Nephron progenitor cell (in vitro differentiated cells): ENCODE data around the gene BDKRB2.

Experiments used
- DNase-seq: peaks from one replicate; pipeline ENCODE4 v3.0.0; 2021
- H3K27ac Mint-ChIP-seq: 2 replicates; pipeline ENCODE4 v1.8.0; 2021; ENCODE audit warnings: mild to moderate bottlenecking, moderate library complexity, mixed read lengths
- H3K27me3 Mint-ChIP-seq: 2 replicates; pipeline ENCODE4 v1.8.0; 2021; ENCODE audit warnings: mild to moderate bottlenecking, low read depth, mixed read lengths; ENCODE audit not compliant: poor library complexity
- H3K36me3 Mint-ChIP-seq: 2 replicates; pipeline ENCODE4 v1.8.0; 2021; ENCODE audit warnings: low read depth, mixed read lengths
- H3K4me1 Mint-ChIP-seq: 2 replicates; pipeline ENCODE4 v1.8.0; 2021; ENCODE audit warnings: mixed read lengths
- H3K4me3 Mint-ChIP-seq: 2 replicates; pipeline ENCODE4 v1.8.0; 2021; ENCODE audit warnings: mild to moderate bottlenecking, moderate library complexity, mixed read lengths
- H3K9me3 Mint-ChIP-seq: 2 replicates; pipeline ENCODE4 v1.8.0; 2021; ENCODE audit warnings: mild to moderate bottlenecking, moderate library complexity, mixed read lengths
- TF ChIP-seq, protein P1 (sequence below): fragments of 200-600 bp; sonication (generic); IDR thresholded peaks from 2 replicates; pipeline ENCODE4 v1.5.0; 2021; ENCODE audit warnings: antibody characterized with exemption

The BDKRB2 gene

DNA sequence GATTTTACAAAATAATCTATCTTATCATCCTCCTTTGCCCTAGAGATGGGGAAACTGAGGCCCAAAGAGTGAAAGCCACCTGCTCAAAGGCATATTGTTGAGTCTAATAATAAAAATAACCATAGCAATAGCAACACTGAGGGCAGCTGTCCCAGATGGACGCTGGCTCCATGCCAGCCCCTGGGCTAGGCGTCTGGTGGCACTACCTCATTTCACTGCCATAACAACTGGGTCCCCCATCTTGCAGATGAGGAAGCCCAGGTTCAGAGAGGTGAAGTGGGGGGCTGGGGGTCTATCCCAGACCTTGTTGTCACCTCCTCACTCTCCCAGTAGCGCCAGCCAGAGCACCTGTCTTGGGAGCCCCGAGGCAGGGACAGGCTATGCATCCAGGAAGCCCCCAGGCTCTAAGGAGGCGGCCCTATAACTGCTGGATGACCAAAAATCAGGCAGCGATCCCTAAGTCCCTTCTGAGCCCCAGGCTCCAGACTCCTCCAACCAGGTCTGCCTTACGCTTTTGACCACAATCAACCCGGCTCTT is 12.8 kb downstream of the BDKRB2 start:
- no peak for DNase-seq
- Mint-ChIP-seq H3K4me3 (no peak overlapping the region), H3K4me1 (no peaks in the 10 kb centered on the region), H3K9me3 (peaks cover 11% of the 10 kb centered on the region), H3K27ac (no peak overlapping the region), H3K36me3 (no peaks in the 10 kb centered on the region), H3K27me3 (peaks cover 29% of the 10 kb centered on the region)
- TF ChIP-seq, protein P1, sequence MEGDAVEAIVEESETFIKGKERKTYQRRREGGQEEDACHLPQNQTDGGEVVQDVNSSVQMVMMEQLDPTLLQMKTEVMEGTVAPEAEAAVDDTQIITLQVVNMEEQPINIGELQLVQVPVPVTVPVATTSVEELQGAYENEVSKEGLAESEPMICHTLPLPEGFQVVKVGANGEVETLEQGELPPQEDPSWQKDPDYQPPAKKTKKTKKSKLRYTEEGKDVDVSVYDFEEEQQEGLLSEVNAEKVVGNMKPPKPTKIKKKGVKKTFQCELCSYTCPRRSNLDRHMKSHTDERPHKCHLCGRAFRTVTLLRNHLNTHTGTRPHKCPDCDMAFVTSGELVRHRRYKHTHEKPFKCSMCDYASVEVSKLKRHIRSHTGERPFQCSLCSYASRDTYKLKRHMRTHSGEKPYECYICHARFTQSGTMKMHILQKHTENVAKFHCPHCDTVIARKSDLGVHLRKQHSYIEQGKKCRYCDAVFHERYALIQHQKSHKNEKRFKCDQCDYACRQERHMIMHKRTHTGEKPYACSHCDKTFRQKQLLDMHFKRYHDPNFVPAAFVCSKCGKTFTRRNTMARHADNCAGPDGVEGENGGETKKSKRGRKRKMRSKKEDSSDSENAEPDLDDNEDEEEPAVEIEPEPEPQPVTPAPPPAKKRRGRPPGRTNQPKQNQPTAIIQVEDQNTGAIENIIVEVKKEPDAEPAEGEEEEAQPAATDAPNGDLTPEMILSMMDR: no peak

DNA sequence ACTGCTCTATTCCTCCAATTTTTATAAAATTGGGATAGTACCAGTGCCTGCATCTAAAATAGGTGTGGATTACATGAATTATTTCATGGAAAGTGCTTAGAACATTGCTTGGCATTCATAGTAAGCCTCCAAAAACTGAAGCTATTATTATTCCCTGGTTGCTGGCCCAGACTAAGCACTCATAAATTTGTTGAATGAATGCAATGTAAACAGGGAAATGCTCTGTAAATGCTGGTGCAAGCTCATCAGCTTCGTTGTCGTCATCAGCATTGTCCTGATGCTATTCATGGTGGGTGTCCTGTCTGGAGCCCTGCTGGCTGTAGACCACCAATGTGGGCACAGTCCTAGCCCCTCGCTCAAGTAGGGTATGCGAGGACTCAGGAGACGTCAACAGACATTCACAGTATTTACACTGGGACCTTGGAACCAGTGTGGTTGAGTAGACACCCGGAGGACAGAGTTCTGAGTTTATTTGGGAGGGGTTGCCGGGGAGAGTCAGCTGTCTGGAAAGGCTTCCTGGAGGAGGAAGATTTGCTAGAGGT is 16.5 kb downstream of the BDKRB2 start:
- no peak for DNase-seq
- TF ChIP-seq, protein P1: no peak
- H3K4me1 Mint-ChIP-seq: peaks cover 9% of the 10 kb centered on the region
- H3K4me3 Mint-ChIP-seq: no peak overlapping the region
- H3K27ac Mint-ChIP-seq: no peak overlapping the region
- H3K9me3 Mint-ChIP-seq: no peaks in the 10 kb centered on the region
- H3K36me3 Mint-ChIP-seq: no peaks in the 10 kb centered on the region
- H3K27me3 Mint-ChIP-seq: peaks cover 22% of the 10 kb centered on the region

DNA sequence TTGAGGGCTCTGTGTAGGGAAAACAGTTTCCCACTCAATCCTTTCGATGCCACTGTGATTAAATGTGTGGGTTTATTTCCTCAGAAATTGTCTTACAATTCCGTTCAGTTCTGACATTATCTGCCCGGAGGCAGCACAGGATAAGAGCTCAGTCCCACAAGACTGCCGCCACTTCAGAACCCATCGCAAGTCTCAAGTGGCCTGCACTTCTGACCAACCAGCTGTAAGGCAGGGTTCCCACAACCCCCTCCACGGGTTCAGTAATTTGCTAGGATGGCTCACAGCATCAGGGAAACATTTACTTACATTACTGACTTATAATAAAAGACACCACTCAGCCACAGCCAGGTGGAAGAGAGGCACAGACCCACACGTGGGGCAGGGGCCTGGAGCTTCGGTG is 17.2 kb downstream of the BDKRB2 start:
- DNase-seq: no peak
- H3K27me3 Mint-ChIP-seq: peaks cover 22% of the 10 kb centered on the region
- no peaks in the 10 kb centered on the region for H3K9me3 Mint-ChIP-seq
- no peak overlapping the region for H3K27ac Mint-ChIP-seq
- H3K36me3 Mint-ChIP-seq: no peaks in the 10 kb centered on the region
- H3K4me3 Mint-ChIP-seq: no peak overlapping the region
- TF ChIP-seq, protein P1: no peak
- H3K4me1 Mint-ChIP-seq: peaks cover 9% of the 10 kb centered on the region

DNA sequence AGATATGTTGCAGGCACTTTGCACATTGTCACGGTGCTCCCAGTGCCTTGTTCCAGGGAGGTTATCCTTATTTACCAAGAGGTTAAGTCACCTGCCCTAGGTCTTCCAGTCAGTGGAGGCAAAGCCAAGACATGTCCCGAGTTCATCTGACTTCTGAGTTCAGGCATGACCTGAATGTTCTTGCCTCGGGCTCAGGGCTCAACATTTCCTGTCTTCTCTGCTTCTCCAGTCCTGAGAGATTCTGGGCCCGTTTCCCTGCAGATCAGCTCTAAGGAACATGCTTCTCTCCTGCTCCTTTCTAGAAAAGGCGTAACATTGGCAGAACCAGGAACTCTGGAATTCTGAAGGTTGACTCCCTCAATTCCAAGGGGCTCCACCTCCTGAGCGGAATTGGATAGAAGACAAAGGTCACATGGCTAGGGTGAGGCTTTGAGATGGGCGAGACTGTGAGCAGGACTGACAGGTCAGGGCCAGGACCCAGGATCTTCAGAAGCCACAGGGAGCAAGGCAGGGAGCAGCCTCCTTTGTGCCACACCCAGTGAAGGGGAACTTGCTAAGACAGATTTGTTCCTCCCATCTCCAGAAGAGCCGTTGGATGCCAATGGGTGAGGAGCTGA is 19.9 kb downstream of the BDKRB2 start:
- no peak overlapping the region for H3K27ac Mint-ChIP-seq
- peaks cover 19% of the 10 kb centered on the region for H3K27me3 Mint-ChIP-seq
- H3K9me3 Mint-ChIP-seq: peaks cover 20% of the 10 kb centered on the region
- H3K4me1 Mint-ChIP-seq: peaks cover 9% of the 10 kb centered on the region
- TF ChIP-seq, protein P1: no peak
- no peak for DNase-seq
- no peaks in the 10 kb centered on the region for H3K36me3 Mint-ChIP-seq
- no peak overlapping the region for H3K4me3 Mint-ChIP-seq

DNA sequence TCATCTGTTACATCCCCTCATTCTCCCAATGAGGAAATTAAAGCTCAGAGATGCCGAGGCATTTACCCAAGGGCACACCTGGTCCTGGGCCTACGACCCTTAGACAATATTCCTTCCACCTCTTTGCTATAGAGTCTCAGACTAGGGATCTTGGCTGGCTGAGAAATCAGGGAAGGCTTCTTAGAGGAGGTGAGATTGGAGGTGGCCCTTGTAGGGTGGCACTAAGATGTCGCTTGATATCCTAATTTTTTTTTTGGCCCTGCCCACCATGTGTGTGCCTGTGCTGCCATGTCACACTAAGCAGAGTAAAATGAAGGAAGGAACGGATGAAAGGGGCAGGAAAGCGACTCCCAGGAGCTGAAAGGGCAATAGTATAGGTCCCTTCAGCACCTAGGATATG is 20.6 kb downstream of the BDKRB2 start:
- DNase-seq: no peak
- no peaks in the 10 kb centered on the region for H3K36me3 Mint-ChIP-seq
- peaks cover 9% of the 10 kb centered on the region for H3K4me1 Mint-ChIP-seq
- H3K27ac Mint-ChIP-seq: no peak overlapping the region
- no peak overlapping the region for H3K4me3 Mint-ChIP-seq
- TF ChIP-seq, protein P1: no peak
- peaks cover 14% of the 10 kb centered on the region for H3K27me3 Mint-ChIP-seq
- peaks cover 20% of the 10 kb centered on the region for H3K9me3 Mint-ChIP-seq

DNA sequence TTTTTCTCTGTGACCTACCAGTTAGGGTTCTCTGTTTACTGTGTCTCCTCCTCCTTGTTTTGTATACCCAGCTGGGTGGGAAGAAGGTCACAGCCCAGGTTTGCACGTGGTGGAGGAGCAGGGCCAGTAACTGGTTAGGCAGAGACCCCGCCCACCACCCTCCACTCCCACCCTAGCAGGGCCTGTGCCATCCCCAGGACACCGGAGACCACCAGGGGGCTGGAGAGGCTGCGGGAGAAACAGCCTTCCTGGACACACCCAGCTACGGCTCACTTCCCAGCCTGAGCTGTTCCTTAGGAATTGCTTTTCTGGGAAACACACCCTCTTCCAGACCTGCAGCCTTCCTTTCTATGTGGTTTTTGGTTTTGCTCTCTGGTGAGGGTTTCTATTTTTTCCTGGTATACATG is 21.1 kb downstream of the BDKRB2 start:
- peak; percentile 73 for DNase-seq
- Mint-ChIP-seq H3K27ac (peak overlapping the region; percentile 75), H3K36me3 (no peaks in the 10 kb centered on the region), H3K4me3 (no peak overlapping the region), H3K9me3 (peaks cover 20% of the 10 kb centered on the region), H3K27me3 (peaks cover 11% of the 10 kb centered on the region), H3K4me1 (peaks cover 9% of the 10 kb centered on the region)
- TF ChIP-seq, protein P1: peak; percentile 38
